HEK293 (cell line): Measurements from ENCODE around the gene CBX8.
A peak's percentile ranks its signal among the peaks of the same experiment; 100 is the strongest.

ENCODE experiments used
- KLF9 ChIP-seq: fragments of 450-650 bp; formaldehyde crosslinking; IDR thresholded peaks from 2 replicates; pipeline ENCODE4 v1.5.1; 2016; ENCODE audit warnings: missing biosample characterization, missing genetic modification characterization, low read depth
- SP3 ChIP-seq: fragments of 450-650 bp; formaldehyde crosslinking; IDR thresholded peaks from 2 replicates; pipeline ENCODE4 v1.5.1; 2016; ENCODE audit warnings: missing biosample characterization, missing genetic modification characterization
- YY2 ChIP-seq: fragments of 450-650 bp; formaldehyde crosslinking; IDR thresholded peaks from 2 replicates; pipeline ENCODE4 v1.5.1; 2016; ENCODE audit warnings: missing biosample characterization, missing genetic modification characterization
- ZBTB1 ChIP-seq: fragments of 450-650 bp; formaldehyde crosslinking; IDR thresholded peaks from 2 replicates; pipeline ENCODE4 v1.5.1; 2016; ENCODE audit warnings: missing biosample characterization, missing genetic modification characterization
- ZFHX2 ChIP-seq: fragments of 450-650 bp; formaldehyde crosslinking; conservative IDR thresholded peaks from 2 replicates; pipeline ENCODE4 v1.5.1; 2016; ENCODE audit warnings: missing biosample characterization, missing genetic modification characterization
- ZNF112 ChIP-seq: fragments of 450-650 bp; formaldehyde crosslinking; IDR thresholded peaks from 2 replicates; pipeline ENCODE4 v1.5.0; 2017; ENCODE audit warnings: missing biosample characterization, missing genetic modification characterization
- ZNF140 ChIP-seq: fragments of 450-650 bp; formaldehyde crosslinking; IDR thresholded peaks from 2 replicates; pipeline ENCODE4 v1.5.1; 2016; ENCODE audit warnings: missing biosample characterization, missing genetic modification characterization
- ZNF175 ChIP-seq: fragments of 450-650 bp; formaldehyde crosslinking; IDR thresholded peaks from 2 replicates; pipeline ENCODE4 v1.5.1; 2016; ENCODE audit warnings: missing biosample characterization, missing genetic modification characterization
- ZNF24 ChIP-seq: fragments of 450-650 bp; formaldehyde crosslinking; IDR thresholded peaks from 2 replicates; pipeline ENCODE4 v1.5.1; 2016; ENCODE audit warnings: missing biosample characterization, missing genetic modification characterization
- ZNF560 ChIP-seq: fragments of 450-650 bp; formaldehyde crosslinking; IDR thresholded peaks from 2 replicates; pipeline ENCODE4 v1.5.1; 2017; ENCODE audit warnings: missing biosample characterization, missing genetic modification characterization, borderline replicate concordance
- ZNF596 ChIP-seq: fragments of 450-650 bp; IDR thresholded peaks from 2 replicates; pipeline ENCODE4 v1.5.0; 2018; ENCODE audit warnings: missing biosample characterization, mild to moderate bottlenecking, missing genetic modification characterization, moderate library complexity
- TF ChIP-seq, protein P1 (sequence below): fragments of 450-650 bp; formaldehyde crosslinking; IDR thresholded peaks from 2 replicates; pipeline ENCODE4 v1.5.1; 2016; ENCODE audit warnings: missing biosample characterization, missing genetic modification characterization
- TF ChIP-seq, protein P2 (sequence below): fragments of 450-650 bp; formaldehyde crosslinking; IDR thresholded peaks from 2 replicates; pipeline ENCODE4 v1.5.1; 2016; ENCODE audit warnings: missing biosample characterization, missing genetic modification characterization, borderline replicate concordance
- TF ChIP-seq, protein P3 (sequence below): fragments of 450-650 bp; formaldehyde crosslinking; IDR thresholded peaks from 2 replicates; pipeline ENCODE4 v1.5.1; 2016; ENCODE audit warnings: missing biosample characterization, missing genetic modification characterization
- TF ChIP-seq, protein P4 (sequence below): fragments of 450-650 bp; formaldehyde crosslinking; IDR thresholded peaks from 2 replicates; pipeline ENCODE4 v1.5.1; 2016; ENCODE audit warnings: missing biosample characterization, missing genetic modification characterization

The CBX8 gene

DNA sequence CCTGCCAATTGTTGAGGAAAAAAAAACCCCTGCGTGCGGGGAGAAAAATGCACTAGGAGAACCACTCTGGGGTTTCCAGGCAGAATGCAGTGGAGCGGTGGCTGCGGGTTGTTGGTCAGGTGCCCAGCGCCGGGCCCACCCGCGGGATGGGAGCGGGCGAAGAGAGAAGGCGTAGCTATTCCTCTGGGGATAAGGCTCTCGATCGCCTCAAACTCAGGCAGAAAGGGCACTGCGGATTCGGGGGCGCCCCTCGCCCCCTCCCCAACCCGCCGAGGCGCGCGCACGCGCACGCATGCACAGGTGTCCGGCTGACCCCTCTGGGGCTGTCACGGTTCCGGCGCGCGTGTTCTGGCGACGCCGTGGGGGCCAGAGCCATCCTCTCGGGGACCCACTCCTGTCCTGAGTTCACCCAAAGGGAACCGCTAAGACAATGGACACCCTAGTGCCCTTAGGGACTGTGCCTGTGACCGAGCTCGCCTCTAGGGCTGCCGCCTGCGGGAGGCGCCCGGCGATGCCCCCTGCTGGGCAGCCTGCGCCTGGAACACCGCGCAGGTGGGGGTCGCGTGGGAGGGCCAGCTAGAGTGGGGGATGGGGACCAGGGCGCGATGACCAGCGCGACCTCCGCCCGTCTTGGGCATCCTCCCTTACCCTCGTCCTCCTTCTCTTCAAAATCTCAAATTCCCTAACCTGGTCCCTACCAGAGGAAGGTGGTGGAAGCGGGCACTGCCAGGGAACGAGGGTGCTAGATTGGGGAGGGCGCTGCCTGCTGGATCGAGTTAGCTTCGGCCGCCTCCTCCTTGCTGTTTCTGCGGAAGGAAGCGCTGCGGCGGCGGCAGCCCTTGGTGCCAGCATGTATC is 14.4 kb upstream of the CBX8 start (continued):
- TF ChIP-seq, protein P1, sequence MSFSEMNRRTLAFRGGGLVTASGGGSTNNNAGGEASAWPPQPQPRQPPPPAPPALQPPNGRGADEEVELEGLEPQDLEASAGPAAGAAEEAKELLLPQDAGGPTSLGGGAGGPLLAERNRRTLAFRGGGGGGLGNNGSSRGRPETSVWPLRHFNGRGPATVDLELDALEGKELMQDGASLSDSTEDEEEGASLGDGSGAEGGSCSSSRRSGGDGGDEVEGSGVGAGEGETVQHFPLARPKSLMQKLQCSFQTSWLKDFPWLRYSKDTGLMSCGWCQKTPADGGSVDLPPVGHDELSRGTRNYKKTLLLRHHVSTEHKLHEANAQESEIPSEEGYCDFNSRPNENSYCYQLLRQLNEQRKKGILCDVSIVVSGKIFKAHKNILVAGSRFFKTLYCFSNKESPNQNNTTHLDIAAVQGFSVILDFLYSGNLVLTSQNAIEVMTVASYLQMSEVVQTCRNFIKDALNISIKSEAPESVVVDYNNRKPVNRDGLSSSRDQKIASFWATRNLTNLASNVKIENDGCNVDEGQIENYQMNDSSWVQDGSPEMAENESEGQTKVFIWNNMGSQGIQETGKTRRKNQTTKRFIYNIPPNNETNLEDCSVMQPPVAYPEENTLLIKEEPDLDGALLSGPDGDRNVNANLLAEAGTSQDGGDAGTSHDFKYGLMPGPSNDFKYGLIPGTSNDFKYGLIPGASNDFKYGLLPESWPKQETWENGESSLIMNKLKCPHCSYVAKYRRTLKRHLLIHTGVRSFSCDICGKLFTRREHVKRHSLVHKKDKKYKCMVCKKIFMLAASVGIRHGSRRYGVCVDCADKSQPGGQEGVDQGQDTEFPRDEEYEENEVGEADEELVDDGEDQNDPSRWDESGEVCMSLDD = peak; percentile 97
- TF ChIP-seq ZNF24 = peak; percentile 62; the same call in 1 of the 2 replicates
- TF ChIP-seq ZFHX2 (tag by site-specific recombination) = peak; percentile 96
- TF ChIP-seq, protein P2, sequence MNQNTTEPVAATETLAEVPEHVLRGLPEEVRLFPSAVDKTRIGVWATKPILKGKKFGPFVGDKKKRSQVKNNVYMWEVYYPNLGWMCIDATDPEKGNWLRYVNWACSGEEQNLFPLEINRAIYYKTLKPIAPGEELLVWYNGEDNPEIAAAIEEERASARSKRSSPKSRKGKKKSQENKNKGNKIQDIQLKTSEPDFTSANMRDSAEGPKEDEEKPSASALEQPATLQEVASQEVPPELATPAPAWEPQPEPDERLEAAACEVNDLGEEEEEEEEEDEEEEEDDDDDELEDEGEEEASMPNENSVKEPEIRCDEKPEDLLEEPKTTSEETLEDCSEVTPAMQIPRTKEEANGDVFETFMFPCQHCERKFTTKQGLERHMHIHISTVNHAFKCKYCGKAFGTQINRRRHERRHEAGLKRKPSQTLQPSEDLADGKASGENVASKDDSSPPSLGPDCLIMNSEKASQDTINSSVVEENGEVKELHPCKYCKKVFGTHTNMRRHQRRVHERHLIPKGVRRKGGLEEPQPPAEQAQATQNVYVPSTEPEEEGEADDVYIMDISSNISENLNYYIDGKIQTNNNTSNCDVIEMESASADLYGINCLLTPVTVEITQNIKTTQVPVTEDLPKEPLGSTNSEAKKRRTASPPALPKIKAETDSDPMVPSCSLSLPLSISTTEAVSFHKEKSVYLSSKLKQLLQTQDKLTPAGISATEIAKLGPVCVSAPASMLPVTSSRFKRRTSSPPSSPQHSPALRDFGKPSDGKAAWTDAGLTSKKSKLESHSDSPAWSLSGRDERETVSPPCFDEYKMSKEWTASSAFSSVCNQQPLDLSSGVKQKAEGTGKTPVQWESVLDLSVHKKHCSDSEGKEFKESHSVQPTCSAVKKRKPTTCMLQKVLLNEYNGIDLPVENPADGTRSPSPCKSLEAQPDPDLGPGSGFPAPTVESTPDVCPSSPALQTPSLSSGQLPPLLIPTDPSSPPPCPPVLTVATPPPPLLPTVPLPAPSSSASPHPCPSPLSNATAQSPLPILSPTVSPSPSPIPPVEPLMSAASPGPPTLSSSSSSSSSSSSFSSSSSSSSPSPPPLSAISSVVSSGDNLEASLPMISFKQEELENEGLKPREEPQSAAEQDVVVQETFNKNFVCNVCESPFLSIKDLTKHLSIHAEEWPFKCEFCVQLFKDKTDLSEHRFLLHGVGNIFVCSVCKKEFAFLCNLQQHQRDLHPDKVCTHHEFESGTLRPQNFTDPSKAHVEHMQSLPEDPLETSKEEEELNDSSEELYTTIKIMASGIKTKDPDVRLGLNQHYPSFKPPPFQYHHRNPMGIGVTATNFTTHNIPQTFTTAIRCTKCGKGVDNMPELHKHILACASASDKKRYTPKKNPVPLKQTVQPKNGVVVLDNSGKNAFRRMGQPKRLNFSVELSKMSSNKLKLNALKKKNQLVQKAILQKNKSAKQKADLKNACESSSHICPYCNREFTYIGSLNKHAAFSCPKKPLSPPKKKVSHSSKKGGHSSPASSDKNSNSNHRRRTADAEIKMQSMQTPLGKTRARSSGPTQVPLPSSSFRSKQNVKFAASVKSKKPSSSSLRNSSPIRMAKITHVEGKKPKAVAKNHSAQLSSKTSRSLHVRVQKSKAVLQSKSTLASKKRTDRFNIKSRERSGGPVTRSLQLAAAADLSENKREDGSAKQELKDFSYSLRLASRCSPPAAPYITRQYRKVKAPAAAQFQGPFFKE (tag by site-specific recombination) = no peak
- no peak for TF ChIP-seq ZNF112 (tag by site-specific recombination)
- TF ChIP-seq ZBTB1 (tag by site-specific recombination) = no peak; the same call in 1 of the 2 replicates
- TF ChIP-seq, protein P3, sequence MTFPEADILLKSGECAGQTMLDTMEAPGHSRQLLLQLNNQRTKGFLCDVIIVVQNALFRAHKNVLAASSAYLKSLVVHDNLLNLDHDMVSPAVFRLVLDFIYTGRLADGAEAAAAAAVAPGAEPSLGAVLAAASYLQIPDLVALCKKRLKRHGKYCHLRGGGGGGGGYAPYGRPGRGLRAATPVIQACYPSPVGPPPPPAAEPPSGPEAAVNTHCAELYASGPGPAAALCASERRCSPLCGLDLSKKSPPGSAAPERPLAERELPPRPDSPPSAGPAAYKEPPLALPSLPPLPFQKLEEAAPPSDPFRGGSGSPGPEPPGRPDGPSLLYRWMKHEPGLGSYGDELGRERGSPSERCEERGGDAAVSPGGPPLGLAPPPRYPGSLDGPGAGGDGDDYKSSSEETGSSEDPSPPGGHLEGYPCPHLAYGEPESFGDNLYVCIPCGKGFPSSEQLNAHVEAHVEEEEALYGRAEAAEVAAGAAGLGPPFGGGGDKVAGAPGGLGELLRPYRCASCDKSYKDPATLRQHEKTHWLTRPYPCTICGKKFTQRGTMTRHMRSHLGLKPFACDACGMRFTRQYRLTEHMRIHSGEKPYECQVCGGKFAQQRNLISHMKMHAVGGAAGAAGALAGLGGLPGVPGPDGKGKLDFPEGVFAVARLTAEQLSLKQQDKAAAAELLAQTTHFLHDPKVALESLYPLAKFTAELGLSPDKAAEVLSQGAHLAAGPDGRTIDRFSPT = peak; percentile 98
- TF ChIP-seq SP3 (tag by site-specific recombination) = peak; percentile 60
- TF ChIP-seq YY2 (tag by site-specific recombination) = no peak
- TF ChIP-seq ZNF596 = peak; percentile 10; the same call in 1 of the 2 replicates
- TF ChIP-seq ZNF560 = no peak
- no peak for TF ChIP-seq ZNF175 (tag by site-specific recombination)
- TF ChIP-seq ZNF140 (tag by site-specific recombination) = no peak
- TF ChIP-seq, protein P4, sequence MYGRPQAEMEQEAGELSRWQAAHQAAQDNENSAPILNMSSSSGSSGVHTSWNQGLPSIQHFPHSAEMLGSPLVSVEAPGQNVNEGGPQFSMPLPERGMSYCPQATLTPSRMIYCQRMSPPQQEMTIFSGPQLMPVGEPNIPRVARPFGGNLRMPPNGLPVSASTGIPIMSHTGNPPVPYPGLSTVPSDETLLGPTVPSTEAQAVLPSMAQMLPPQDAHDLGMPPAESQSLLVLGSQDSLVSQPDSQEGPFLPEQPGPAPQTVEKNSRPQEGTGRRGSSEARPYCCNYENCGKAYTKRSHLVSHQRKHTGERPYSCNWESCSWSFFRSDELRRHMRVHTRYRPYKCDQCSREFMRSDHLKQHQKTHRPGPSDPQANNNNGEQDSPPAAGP (tag by site-specific recombination) = peak; percentile 94
- peak; percentile 57; the same call in 1 of the 2 replicates for TF ChIP-seq KLF9 (tag by site-specific recombination)
